HG03066 (cell line): ENCODE data around the gene SLC39A3.

Experiments used
- ATAC-seq: cut with Tn5 transposase; IDR thresholded peaks from one replicate; pipeline ENCODE4 v1.9.1; 2021; ENCODE audit warnings: low read depth; ENCODE audit not compliant: unreplicated experiment

SLC39A3 gene

DNA sequence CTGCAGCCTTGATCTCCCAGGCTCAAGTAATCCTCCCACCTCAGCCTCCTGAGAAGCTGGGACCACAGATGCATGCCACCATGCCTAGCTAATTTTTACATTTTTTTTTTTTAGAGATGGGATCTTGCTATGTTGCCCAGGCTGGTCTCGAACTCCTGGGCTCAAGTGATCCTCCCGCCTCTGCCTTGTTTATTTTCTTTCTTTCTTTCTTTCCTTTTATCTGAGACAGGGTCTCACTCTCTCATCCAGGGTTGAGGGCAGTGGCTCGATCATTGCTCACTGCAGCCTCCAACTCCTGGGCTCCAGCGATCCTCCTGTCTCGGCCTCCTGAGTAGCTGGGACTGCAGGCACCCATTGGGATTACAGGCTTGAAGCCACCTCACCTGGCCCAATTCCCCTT is 33.6 kb downstream of the SLC39A3 start:
- ATAC-seq = no peak

GRCh38 chr19:2703691-2704216 is 36.1 kb downstream of the SLC39A3 start:
- no peak for ATAC-seq

GRCh38 chr19:2703077-2703437 is 36.8 kb downstream of the SLC39A3 start:
- no peak for ATAC-seq

DNA sequence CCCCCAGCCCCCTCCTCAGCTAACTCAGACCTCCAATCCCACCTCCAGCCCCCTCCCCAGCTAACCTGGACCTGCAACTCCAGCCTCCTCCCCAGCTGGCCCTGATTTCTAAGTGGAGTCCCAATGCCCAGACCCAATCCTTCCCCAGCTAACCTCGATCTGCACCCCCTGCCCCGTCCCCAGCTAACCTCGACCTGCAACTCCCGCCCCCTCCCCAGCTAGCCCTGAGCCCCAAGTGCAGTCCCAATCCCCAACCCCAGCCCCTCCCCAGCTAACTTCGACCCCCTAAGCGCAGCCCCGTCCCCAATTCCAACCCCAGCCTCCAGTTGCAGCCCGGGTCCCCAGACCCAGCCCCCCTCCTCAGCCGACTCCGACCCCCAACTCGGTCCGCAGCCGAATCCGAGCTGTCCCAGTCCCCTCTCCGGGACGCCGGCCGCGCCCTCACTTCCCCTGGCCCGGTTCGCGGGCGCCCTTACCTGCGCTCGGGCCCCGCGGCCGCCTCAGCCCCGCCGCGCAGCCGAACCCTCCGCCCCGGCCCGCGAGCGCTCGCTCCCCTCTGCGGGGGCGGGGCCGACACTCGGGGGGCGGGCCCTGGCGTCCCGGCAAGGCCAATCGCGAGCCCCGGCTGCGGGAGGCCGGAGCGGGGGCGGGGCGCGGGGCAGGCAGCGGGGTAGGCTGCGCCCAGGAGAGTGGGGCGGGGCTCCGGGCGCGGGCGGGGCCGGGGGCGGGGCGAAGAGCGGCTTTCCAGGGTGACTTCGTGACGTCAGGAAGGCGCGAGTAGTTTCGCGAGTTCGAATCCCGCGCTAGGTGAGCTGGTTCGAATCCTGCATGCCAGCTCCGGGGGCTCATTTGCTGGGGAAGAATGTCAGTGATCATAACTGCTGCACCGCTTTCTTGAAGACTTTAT is 37.4 kb downstream of the SLC39A3 start, which contains the start of gene GNG7:
Gene GNG7, minus strand, starts transcription at position 525 of the 907 bp plus-strand sequence. CDS start 182,006 bp downstream, outside the sequence.
- ATAC-seq = no peak

- ATAC-seq = no peak
Observed at GRCh38 chr19:2701361-2702169, 38.3 kb downstream of the SLC39A3 start.

- ATAC-seq = no peak
Observed at GRCh38 chr19:2700660-2701360, 39.0 kb downstream of the SLC39A3 start.

GRCh38 chr19:2699413-2700140 is 40.2 kb downstream of the SLC39A3 start:
- ATAC-seq = no peak

DNA sequence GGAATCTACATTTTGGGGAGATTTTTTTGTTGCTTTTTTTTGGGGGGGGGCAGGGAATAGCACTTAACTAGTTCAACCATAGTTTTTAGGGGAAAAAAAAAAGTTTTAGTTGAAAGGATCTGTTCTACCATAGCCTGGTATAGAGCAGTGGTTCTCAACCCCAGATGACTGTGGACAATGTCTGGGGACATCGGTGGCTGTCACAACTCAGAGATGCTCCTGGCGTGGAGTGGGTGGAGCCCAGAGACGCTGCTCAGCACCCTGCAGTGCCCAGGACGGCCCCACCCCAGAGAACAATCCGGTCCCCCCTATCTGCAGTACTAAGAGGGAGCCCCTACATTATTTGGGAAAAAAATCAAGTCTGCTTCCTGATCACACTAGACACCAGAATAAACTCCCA is 45.6 kb downstream of the SLC39A3 start:
- no peak for ATAC-seq

GRCh38 chr19:2693492-2694160 is 46.2 kb downstream of the SLC39A3 start:
- no peak for ATAC-seq

GRCh38 chr19:2691951-2692350 is 47.9 kb downstream of the SLC39A3 start:
- no peak for ATAC-seq

GRCh38 chr19:2690856-2691255 is 49.0 kb downstream of the SLC39A3 start:
- ATAC-seq = no peak

DNA sequence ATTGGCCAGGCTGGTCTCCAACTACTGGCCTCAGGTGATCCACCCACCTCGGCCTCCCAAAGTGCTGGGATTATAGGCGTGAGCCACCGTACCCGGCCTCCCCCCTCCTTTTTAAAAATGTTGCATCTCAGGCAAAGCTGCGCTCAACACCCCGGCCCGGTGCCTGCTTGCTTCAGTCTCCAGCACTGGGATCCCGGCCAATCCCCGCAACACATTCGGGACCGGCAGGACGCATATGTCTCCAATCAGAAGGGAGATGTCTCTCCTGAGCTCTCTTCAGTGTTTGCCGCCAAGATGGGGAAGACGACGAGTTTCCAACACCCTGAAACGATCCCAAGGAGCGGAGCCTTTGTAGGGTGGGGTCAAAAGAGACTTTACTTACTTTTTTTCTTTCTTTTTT is 53.5 kb downstream of the SLC39A3 start:
- ATAC-seq = no peak

DNA sequence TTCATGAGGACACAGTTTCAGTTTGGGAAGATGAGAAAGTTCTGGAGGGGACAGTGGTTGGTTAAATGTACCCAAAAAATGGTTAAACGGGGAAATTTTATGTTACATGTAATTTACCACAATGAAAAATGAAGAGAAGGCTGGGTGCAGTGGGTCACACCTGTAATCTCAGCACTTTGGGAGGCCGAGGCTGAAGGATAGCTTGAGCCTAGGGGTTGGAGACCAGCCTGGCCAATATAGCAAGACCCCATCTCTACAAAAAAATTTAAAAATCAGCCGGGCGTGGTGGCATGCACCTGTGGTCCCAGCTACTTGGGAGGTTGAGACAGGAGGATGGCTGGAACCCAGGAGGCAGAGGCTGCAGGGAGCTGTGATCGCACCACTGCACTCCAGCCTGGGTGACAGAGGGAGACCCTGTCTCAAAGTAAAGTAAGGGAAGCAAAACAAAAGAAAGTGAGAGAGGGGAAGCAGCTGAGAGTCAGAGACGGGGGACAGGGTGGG is 54.6 kb downstream of the SLC39A3 start:
- ATAC-seq = no peak

DNA sequence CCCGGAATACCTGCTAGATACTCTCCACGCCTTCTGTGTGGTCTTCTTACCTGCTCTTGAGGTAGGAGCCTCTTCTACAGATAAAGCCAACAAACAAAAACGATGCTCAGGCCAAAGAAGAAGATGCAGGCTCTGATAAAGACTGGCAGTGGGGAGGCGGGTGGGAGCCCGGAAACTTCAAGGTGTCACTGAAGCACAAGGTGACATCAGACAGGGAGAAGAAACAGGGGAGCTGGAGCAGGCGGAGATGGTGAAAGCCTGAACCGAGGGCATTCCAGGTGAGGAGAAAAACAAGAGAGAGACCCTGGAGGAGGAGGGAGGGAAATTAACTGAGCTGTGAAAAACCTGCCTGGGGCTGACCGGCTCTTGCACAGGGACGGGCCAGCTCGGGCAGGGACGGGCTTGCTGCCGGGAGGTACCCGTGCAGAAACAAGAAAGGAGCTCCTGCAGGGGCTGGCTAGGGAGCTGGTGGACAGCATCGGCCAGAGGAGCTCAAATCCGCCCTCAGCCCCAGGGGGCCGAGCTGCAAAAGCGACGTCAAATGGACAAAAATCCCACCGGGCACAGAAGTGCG is 56.3 kb downstream of the SLC39A3 start:
- ATAC-seq = no peak
